Endometrium (tissue), 2 donors: ENCODE data around the gene FBXO11.
"Not testable (repeated sequence)": the region's sequence is repeated elsewhere in the genome, so short reads cannot be mapped to it uniquely, and the experiment has no call there.

Experiments
- FAIRE-seq: peaks from 2 replicates; lab custom pipeline; 2012; peaks lifted over from hg19 to GRCh38; lab: Jason Lieb, UNC
- donor health status: control.
- donor health status: control.

Gene FBXO11

GRCh38 chr2:47897883-47898731 is 8.2 kb downstream of the FBXO11 start:
- no peak for FAIRE-seq

- not testable (repeated sequence) for FAIRE-seq
Observed at GRCh38 chr2:47897191-47897882, 9.0 kb downstream of the FBXO11 start.

GRCh38 chr2:47896450-47896968 is 9.8 kb downstream of the FBXO11 start:
- no peak for FAIRE-seq

GRCh38 chr2:47893771-47894170 is 12.5 kb downstream of the FBXO11 start:
- FAIRE-seq, result no peak

GRCh38 chr2:47892338-47892730 is 14.0 kb downstream of the FBXO11 start:
- FAIRE-seq, result no peak

- FAIRE-seq, result no peak
Observed at GRCh38 chr2:47891369-47892337, 14.6 kb downstream of the FBXO11 start.

- FAIRE-seq, result no peak
Observed at GRCh38 chr2:47890711-47891368, 15.5 kb downstream of the FBXO11 start.

GRCh38 chr2:47888581-47889280 is 17.6 kb downstream of the FBXO11 start:
- FAIRE-seq, result no peak

- no peak for FAIRE-seq
Observed at GRCh38 chr2:47876912-47877311, 29.4 kb downstream of the FBXO11 start.

GRCh38 chr2:47872941-47873340 is 33.4 kb downstream of the FBXO11 start:
- FAIRE-seq, result no peak

- FAIRE-seq, result no peak
Observed at GRCh38 chr2:47870641-47871540, 35.4 kb downstream of the FBXO11 start.

GRCh38 chr2:47869859-47870595 is 36.3 kb downstream of the FBXO11 start:
- no peak for FAIRE-seq

- no peak for FAIRE-seq
Observed at GRCh38 chr2:47868611-47869352, 37.5 kb downstream of the FBXO11 start.

GRCh38 chr2:47867205-47867604 is 39.1 kb downstream of the FBXO11 start:
- peak; percentile 41 for FAIRE-seq

GRCh38 chr2:47864566-47864965 is 41.7 kb downstream of the FBXO11 start:
- no peak for FAIRE-seq

GRCh38 chr2:47862949-47863348 is 43.3 kb downstream of the FBXO11 start:
- FAIRE-seq, result no peak

- FAIRE-seq, result not testable (repeated sequence)
Observed at GRCh38 chr2:47853067-47853777, 53.1 kb downstream of the FBXO11 start.

- FAIRE-seq, result no peak
Observed at GRCh38 chr2:47850198-47850597, 56.1 kb downstream of the FBXO11 start.
